ENCODE measurements around the gene KNDC1.

GRCh38 chr10:133166828-133167692 lies 7.0 kb downstream of the KNDC1 start:
- TF ChIP-seq POLR2AphosphoS5 (IDR thresholded peaks at IDR 0.05) (no peak), POLR2A (IDR thresholded peaks at IDR 0.05) (no peak)
